GM12891 (cell line): Measurements from ENCODE around the gene CBX1.

Source experiments
- POLR2A ChIP-seq: IDR thresholded peaks from 2 replicates; pipeline ENCODE4 v1.6.1; 2011; ENCODE audit warnings: low read depth, low read length, control low read depth
- TAF1 ChIP-seq: IDR thresholded peaks from 2 replicates; pipeline ENCODE4 v1.6.1; 2011; ENCODE audit warnings: low read depth, low read length, control low read depth

DNA sequence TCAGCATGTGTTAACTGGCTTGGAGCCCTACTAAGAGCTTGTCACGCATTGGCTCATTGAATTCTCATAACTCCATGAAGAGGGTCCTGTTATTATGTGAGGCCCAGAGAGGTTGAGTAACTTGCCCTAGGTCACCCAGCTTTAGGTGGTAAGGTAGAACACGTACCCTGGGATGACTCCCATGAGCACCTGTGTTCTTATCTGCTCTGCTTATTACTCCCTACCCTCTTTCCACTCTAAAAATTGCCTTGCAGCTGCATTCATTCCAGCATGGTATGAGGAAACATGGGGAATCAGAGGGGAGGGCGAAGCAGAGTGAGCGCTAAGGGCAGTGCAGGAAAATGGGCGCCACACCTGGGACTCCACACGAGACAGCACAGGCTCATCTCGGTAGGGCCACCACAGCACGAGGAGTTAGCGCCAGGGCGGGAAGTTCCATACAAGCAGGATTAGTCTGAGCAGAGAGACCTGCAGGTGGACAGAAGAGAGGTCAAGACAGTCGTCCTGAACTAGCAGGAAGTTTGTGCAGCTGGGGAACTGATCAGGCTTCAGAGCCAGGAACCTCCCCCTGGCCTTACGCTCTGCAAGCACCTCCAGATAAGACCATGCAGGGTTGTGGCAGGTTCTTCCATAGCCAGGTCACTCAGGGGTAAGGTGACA, 73.8 kb downstream of the CBX1 start:
- no peak for TF ChIP-seq POLR2A
- no peak for TF ChIP-seq TAF1
